HG03439 (cell line): ENCODE data around the gene EGR2.
A peak's percentile ranks its signal among the peaks of the same experiment; 100 is the strongest.

ENCODE experiments used
- ATAC-seq: cut with Tn5 transposase; IDR thresholded peaks from one replicate; pipeline ENCODE4 v1.9.1; 2021; ENCODE audit warnings: mild to moderate bottlenecking, moderate library complexity; ENCODE audit not compliant: unreplicated experiment

Gene EGR2

GRCh38 chr10:62816331-62817120, at the start of gene EGR2:
Gene EGR2, minus strand, starts transcription at chr10:62816366. Its CDS starts 337 bp downstream, at chr10:62816029.
- peak; percentile 78 for ATAC-seq

- ATAC-seq = no peak
Measured at GRCh38 chr10:62862447-62862846, 46.3 kb upstream of the EGR2 start.

DNA sequence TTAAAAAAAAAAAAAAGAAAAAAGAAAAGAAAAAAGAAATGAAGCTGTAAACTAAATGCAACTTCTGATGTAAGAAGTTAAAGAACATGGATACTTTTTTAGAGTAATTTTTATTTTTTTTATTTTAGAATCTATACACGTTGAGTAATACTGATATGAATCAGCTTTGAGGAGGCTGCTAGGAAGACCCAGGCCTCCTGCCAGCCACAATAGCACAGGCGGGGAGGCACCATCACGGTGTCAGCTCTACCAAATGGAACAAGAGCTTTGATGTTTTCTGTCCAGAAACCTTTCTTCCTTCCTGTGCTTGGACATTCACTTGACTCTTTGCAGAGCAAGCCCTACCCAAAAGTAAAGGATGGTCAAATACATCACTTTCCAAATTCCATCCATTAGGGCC, 45.3 kb upstream of the EGR2 start:
- no peak for ATAC-seq

- ATAC-seq = no peak
Measured at GRCh38 chr10:62860946-62861345, 44.8 kb upstream of the EGR2 start.

DNA sequence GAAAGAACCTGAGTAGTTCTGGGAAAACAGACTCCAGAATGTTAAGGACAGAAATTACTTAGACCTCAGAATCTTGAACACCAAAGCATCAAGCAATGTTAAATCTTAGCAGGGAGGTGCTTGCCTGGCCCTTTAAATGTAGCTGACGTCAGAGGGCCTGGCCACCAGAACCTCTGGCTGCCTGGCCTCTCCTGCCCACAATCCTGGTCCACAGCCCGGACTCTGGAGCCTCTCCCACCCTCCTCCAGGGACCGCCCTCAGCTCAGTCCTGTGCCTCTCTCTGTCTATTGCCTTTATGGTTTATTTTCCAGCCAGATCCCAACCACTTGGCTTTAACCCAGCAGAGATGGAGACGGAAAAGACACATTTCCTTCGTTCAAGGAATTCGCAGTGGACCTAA, 42.2 kb upstream of the EGR2 start:
- no peak for ATAC-seq

- ATAC-seq = no peak
Measured at GRCh38 chr10:62856021-62856420, 39.9 kb upstream of the EGR2 start.

DNA sequence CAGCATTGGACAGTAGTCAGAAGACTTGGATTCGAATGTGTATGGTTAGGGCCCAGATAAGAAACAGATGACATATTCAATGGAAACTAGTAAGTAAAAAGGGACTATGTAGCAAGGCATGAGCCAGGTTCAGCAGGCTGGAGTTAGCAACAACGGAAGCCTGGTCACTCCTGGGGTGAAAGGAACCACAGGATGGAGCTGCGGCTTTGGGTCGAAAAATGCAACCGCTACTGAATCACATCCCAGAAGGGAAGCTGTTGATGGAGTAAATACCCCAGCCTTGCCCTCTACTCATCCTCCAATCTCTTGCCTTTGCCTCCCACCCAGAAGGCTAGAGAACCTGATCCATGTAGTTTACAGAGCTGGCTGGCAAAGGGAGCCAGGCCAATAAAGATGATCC, 37.5 kb upstream of the EGR2 start:
- no peak for ATAC-seq

DNA sequence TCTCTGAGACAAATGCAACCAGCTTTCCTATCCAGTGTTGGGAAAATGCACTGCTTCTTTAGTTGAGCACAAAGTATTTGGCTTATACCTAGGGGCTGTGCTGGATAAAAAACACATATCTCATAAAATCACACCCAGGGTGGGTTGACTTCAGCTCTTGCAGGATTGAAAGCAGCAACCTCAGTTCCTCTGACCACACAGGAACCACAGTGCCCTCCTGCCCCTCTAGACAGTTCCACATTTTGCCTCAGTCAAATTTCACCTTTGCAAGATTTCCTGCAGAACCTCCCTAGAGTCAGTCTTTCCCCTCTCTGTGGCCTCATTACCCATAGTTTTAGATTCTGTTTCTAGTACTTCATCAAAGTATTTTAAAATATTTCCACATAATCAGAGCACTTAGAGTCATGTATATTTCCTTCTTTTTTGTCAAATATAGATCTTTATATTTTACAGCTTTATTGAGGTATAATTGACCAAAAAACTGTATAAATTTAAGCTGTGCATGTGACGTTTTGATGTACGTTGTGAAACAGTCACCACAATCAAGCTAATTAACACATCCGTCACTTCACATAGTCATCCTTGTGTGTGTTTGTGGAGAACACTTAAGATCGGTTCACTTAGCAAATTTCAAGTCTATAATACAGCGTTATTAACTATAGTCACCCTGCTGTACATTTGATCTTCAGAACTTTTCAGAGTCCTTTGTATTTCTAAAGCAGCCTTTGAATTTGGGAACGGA, 37.0 kb upstream of the EGR2 start:
- peak; percentile 68 for ATAC-seq

GRCh38 chr10:62851442-62851841, 35.3 kb upstream of the EGR2 start:
- ATAC-seq = no peak

DNA sequence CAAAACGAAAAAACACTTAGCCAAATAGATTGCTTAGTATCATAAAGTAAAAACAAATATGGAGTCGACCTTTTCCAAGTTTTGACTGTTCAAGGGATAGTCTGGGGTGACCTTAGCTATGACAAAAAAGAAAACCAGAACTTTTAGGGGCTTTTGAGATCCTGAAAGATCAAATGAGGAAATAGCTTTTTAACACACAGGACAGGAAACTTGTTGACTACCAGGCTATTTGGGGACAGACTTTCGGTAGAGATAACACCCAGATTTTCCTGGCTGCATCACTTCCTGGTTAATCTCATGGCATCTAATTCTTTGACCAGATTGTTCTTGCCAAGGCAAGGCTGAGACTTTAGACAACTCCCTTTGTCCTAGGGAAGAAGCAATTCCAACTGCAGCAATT, 34.5 kb upstream of the EGR2 start:
- ATAC-seq = no peak

DNA sequence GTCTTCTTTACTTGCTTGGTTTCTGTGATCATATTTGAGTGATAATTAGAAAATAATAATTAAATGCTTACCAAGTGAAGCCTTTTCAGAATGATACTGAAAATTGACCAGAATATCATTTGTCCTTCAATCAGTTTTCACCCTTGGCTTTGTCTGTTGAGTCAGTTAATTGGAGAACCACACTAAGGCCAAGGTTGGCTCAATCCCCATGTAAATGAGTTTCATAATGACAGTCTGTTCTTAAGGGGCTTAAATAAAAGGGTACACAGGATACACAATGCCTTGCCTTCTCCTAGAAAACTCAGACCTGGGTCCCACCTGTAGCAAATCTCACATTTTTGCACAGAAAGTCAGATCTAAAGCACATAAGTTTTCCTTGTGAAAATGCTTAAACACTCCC, 31.3 kb upstream of the EGR2 start:
- ATAC-seq = no peak

DNA sequence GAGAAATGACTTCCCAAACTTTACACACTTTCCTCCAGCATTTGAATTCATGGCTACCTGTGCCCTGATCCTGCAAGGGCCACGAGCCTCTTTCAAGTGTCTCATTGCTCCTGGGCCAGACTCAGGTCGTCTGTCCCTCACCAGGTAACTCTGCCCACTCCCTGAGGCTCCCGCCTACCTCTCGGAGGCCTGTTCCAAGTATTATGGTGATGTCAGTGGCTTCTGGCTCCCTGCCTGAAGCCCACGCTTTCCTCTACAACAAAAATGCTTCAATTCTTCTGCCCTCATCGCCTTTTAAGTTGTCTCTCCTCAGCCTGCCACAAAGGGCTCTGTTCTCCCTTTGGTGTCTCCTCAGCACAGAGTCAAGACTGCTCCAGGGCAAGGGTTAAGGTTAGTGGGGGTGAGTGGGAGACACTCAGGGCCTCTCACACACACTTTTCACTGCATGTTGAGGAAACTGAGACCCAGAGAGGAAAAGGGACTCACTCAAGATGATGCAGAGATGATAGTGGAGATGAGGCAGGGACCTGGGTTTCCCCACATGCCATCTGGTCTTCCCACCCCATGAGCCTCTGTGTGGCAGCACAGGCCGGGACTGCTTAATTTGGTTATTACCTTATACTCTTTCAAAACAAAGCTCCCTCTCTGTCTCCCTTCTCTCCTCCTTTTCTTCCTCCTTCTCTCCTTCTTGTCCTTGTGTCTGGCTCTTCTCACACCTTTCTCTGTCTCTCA, 28.3 kb upstream of the EGR2 start:
- ATAC-seq = no peak

DNA sequence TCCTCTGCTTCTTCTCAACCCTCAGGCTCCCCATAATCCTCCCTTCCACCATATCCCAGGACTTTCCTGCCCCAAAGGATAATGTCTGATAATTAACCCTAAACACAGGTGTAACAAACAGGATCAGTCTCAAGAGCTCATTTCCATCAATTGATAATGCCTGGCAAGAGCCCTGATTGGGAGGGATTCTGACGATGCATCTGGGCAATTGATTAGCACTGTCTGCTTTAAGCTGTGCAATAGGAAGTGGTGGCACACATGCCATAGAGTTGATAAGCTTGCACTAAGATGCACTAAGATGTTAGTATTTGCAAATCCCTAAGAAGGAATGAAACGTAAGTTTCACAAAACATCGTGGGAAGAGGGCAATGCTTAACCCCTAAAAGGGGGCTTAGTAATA, 27.4 kb upstream of the EGR2 start:
- ATAC-seq = no peak

DNA sequence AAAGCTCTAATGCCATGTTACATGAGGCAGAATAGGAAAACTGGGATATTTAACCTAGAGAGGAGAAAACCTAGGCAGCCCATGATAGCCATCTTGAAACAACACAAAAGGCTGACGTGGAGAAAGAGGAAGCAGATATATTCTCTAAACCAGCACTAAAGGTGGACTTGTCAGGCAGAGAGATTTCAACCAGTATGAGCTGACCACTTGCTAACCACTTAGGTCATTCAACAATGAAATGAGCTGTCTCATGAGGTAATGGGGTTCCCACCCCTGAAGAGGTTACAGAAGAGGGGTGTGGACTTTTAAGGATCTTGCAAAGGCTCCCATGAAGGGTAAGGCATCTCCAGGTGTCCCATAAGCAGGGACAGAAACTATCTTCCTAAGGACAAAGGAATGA, 26.8 kb upstream of the EGR2 start:
- no peak for ATAC-seq

GRCh38 chr10:62839590-62839989, 23.4 kb upstream of the EGR2 start:
- ATAC-seq = no peak

- no peak for ATAC-seq
Measured at GRCh38 chr10:62831346-62831745, 15.2 kb upstream of the EGR2 start.

DNA sequence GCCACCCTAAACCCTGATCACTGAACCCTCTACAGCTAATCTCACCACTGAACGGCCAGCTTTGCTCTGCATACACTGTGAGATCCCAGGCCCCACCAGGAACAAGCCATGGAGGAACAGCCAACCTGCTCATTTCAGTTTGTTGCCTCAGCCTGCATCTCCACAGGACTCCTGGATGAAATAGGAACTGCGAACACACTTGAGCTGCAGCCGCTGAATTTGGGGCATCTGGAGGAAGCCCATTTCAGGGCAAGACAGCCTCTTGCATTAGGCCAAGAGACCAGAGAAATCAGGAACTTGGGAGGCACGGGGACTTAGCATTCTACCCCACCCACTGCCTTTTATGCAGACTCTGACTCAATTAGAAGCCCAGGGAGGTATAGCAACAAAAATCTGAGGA, 14.5 kb upstream of the EGR2 start:
- no peak for ATAC-seq

- no peak for ATAC-seq
Measured at GRCh38 chr10:62829622-62830021, 13.5 kb upstream of the EGR2 start.

GRCh38 chr10:62826273-62826672, 10.1 kb upstream of the EGR2 start:
- ATAC-seq = no peak

- ATAC-seq = no peak
Measured at GRCh38 chr10:62820586-62820985, 4.4 kb upstream of the EGR2 start.

DNA sequence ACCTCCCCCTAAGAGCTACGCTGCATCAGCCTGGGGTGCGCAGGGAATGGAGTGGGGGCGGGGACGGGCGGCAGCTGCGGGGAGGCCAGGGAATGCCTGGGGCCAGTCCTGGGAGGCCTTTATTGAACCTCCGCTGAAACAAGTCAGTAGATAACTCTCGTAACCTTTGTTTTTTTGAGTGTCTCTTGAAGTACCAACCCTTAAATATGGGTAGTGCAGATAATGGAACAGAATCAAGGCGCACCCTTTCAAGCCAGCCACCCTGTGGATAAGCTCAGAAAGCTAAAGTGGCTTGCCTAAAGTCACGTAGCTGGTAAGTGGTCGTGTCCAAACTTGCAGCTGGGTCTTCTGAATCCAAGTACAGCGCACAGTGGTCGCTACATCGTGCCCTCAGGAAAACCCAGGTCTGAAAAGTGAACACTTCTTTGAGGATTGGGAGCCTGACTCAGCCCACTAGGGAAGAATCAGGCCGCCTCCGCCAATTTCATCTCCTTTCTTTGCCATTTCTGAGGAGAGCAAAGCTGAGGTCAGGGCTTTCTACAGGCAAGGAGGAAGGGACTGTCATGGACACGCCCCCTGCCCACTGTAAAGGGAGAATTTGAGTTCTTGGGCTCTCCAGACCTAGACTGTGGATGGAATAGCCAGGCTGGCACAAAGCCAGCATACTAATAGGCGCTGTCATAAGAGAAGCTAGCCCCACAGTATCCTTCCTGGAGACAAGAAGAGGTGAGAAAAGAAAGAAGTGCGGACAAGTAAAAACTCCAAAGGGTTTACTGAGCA, 3.2 kb upstream of the EGR2 start:
- no peak for ATAC-seq
